K562 (cell line): ENCODE measurements around the gene CEP20. TPM values are rescaled to one million over a fixed set of nuclear protein-coding genes. Genes with fewer than 3 reads are reported as not detected.
A peak's percentile ranks its signal among the peaks of the same experiment; 100 is the strongest.

ENCODE experiments used
- CBX5 ChIP-seq: IDR thresholded peaks from 2 replicates; pipeline ENCODE4 v1.6.1; 2014; ENCODE audit warnings: low read depth, borderline replicate concordance
- CREB1 ChIP-seq, 2 experiments: sonication (generic) in 1 of 2; formaldehyde crosslinking in 1 of 2; IDR thresholded peaks; 2 replicates each; pipeline versions ENCODE4 v1.6.1 to v1.8.0; 2012 to 2022; ENCODE audit warnings: inconsistent platforms in 1 of 2, mild to moderate bottlenecking in 1 of 2, missing genetic modification reagents in 1 of 2, moderate library complexity in 1 of 2
- CREB5 ChIP-seq: fragments of 250-450 bp; sonication (Bioruptor Pico); IDR thresholded peaks from 2 replicates; pipeline ENCODE4 v1.5.0; 2020; ENCODE audit warnings: mild to moderate bottlenecking
- E2F1 ChIP-seq: sonication (generic); formaldehyde crosslinking; IDR thresholded peaks from 2 replicates; pipeline ENCODE4 v1.8.1; 2023; ENCODE audit warnings: mild to moderate bottlenecking, missing genetic modification reagents, moderate library complexity
- HNRNPLL ChIP-seq: fragments of 200-400 bp; formaldehyde crosslinking; IDR thresholded peaks from 2 replicates; pipeline ENCODE4 v1.6.1; 2017; ENCODE audit warnings: low read length, low read depth, mild to moderate bottlenecking; ENCODE audit not compliant: poor library complexity, severe bottlenecking
- NFRKB ChIP-seq: fragments of 450-650 bp; IDR thresholded peaks from 2 replicates; pipeline ENCODE4 v1.6.1; 2016; ENCODE audit warnings: low read depth
- NFYB ChIP-seq: IDR thresholded peaks from 2 replicates; pipeline ENCODE4 v1.6.1; 2011; ENCODE audit warnings: mild to moderate bottlenecking, moderate library complexity; ENCODE audit not compliant: insufficient read length; ENCODE audit errors: extremely low read depth
- NR4A1 ChIP-seq, 2 experiments: fragments of 250-450 bp in 1 of 2; fragments of 450-650 bp in 1 of 2; sonication (Bioruptor Pico) in 1 of 2; IDR thresholded peaks; 2 replicates each; pipeline versions ENCODE4 v1.4.0 to v1.6.1; 2016 to 2020; ENCODE audit warnings: mild to moderate bottlenecking in 2 of 2, missing compliant biosample characterization in 1 of 2, missing genetic modification characterization in 1 of 2, moderate library complexity in 1 of 2
- PRDM10 ChIP-seq: fragments of 450-650 bp; IDR thresholded peaks from 2 replicates; pipeline ENCODE4 v1.6.1; 2018; ENCODE audit not compliant: partially characterized antibody
- RBM14 ChIP-seq: fragments of 200-400 bp; formaldehyde crosslinking; IDR thresholded peaks from 2 replicates; pipeline ENCODE4 v1.6.1; 2018; ENCODE audit warnings: low read depth, mild to moderate bottlenecking, low read length, moderate library complexity, borderline replicate concordance; ENCODE audit not compliant: insufficient read depth
- RFX7 ChIP-seq: fragments of 250-450 bp; sonication (Bioruptor Pico); IDR thresholded peaks from 2 replicates; pipeline ENCODE4 v1.5.1; 2021; ENCODE audit warnings: mild to moderate bottlenecking
- USF1 ChIP-seq: sonication (generic); formaldehyde crosslinking; IDR thresholded peaks from 2 replicates; pipeline ENCODE4 v1.9.0; 2022; ENCODE audit warnings: mild to moderate bottlenecking, missing genetic modification reagents
- ZNF639 ChIP-seq, 2 experiments: fragments of 200-800 bp in 1 of 2; sonication (Bioruptor generic) in 1 of 2; sonication (generic) in 1 of 2; formaldehyde crosslinking in 1 of 2; IDR thresholded peaks in 1 of 2; conservative IDR thresholded peaks in 1 of 2; 2 replicates each; pipeline versions ENCODE4 v1.5.0 to v1.6.1; 2016 to 2020; ENCODE audit warnings: missing compliant biosample characterization in 1 of 2, missing genetic modification characterization in 1 of 2, missing genetic modification reagents in 1 of 2
- ZNF668 ChIP-seq: fragments of 250-450 bp; sonication (Bioruptor Pico); IDR thresholded peaks from 2 replicates; pipeline ENCODE4 v1.8.0; 2022; ENCODE audit warnings: mild to moderate bottlenecking, inconsistent platforms
- ZNF785 ChIP-seq: fragments of 250-450 bp; sonication (Bioruptor Pico); IDR thresholded peaks from 2 replicates; pipeline ENCODE4 v1.4.0; 2020; ENCODE audit warnings: mild to moderate bottlenecking
- polyA plus RNA-seq, 8 experiments: library from polyadenylated mRNA; depleted of rRNA in 4 of 8; stranded (reverse) in 5 of 8; unstranded in 3 of 8; fragments of >200 nt; fragmentation: Nextera tagmentation in 2 of 8; fragmentation: Illumina TruSeq in 1 of 8; extraction: Ambion mirVana in 2 of 8; extraction: Trizol in 1 of 8; gene quantifications; 2 replicates each; pipeline versions ENCODE4 v1.2.1 to v1.2.3, GENCODE V29; 2011 to 2014; ENCODE audit warnings: inconsistent platforms in 1 of 8, missing spikeins in 1 of 8
- total RNA-seq, 7 experiments: library from RNA; depleted of rRNA in 6 of 7; stranded (reverse); fragments of >200 nt in 6 of 7; fragmentation: Illumina TruSeq in 2 of 7; extraction: Trizol in 2 of 7; gene quantifications; 2 replicates each; pipeline versions ENCODE4 v1.2.1 to v1.2.3, GENCODE V29; 2011 to 2021; ENCODE audit warnings: low replicate concordance in 1 of 7

Gene CEP20
- total and polyA plus RNA-seq, 9 of the 15 experiments (the other 6 are each of a cell fraction or from before 2014, with no cell fraction given) = 41.3 to 150 (median 104) TPM

- peak in 1 of 2 experiments; percentile 70; a peak in 1 of 4 replicates for TF ChIP-seq ZNF639 (CRISPR knock-in tag; conservative IDR thresholded peaks at IDR 0.05 in 1 of 2, IDR thresholded peaks at IDR 0.05 in 1 of 2)
- TF ChIP-seq ZNF785 = no peak
- no peak for TF ChIP-seq CBX5
- TF ChIP-seq NR4A1 (CRISPR knock-in tag; IDR thresholded peaks at IDR 0.05) = no peak
- 0 out of 2 replicates have a peak, but pooled peaks have one; percentile 48 for TF ChIP-seq NR4A1 (tag; IDR thresholded peaks at IDR 0.05)
- TF ChIP-seq NFYB = no peak
- no peak for TF ChIP-seq CREB5 (CRISPR knock-in tag)
- no peak for TF ChIP-seq RBM14
- TF ChIP-seq PRDM10 = no peak
- TF ChIP-seq E2F1 (CRISPR knock-in tag) = no peak
- no peak for TF ChIP-seq HNRNPLL
- TF ChIP-seq USF1 (CRISPR knock-in tag) = no peak
- no peak for TF ChIP-seq RFX7
- 0 out of 2 replicates have a peak, but pooled peaks have one; percentile 21 for TF ChIP-seq ZNF668
- TF ChIP-seq CREB1 (IDR thresholded peaks at IDR 0.05) = no peak
- TF ChIP-seq CREB1 (CRISPR knock-in tag; IDR thresholded peaks at IDR 0.05) = no peak
- TF ChIP-seq NFRKB = no peak
These were observed 9.1 kb downstream of the CEP20 start (continued) for GRCh38 chr16:15879255-15879811.
